Erythroblast (primary cell): Measurements from ENCODE around the gene RNASET2.
A peak's percentile ranks its signal among the peaks of the same experiment; 100 is the strongest.
"Not testable (repeated sequence)": the region's sequence is repeated elsewhere in the genome, so short reads cannot be mapped to it uniquely, and the experiment has no call there.

Experiments
- DNase-seq, 2 experiments: peaks; one replicate each; lab custom pipeline; 2025; lab: John Stamatoyannopoulos, UW
- GATA1 ChIP-seq: IDR thresholded peaks from 2 replicates; pipeline ENCODE4 v1.6.1; 2011; ENCODE audit warnings: low read depth, mild to moderate bottlenecking, control low read depth, low read length, moderate library complexity
- POLR2A ChIP-seq: IDR thresholded peaks from 2 replicates; pipeline ENCODE4 v1.6.1; 2011; ENCODE audit warnings: mild to moderate bottlenecking, low read length

RNASET2 gene

GRCh38 chr6:166949528-166950442 is 6.6 kb downstream of the RNASET2 start:
- TF ChIP-seq GATA1 (no peak), POLR2A (no peak)
- no peak for DNase-seq

GRCh38 chr6:166948724-166949123 is 7.6 kb downstream of the RNASET2 start:
- not testable (repeated sequence) for DNase-seq

- DNase-seq, result no peak
- TF ChIP-seq GATA1 (no peak), POLR2A (no peak)
These were observed 9.1 kb downstream of the RNASET2 start for GRCh38 chr6:166947251-166947650.

- DNase-seq, result no peak
- TF ChIP-seq GATA1 (no peak), POLR2A (no peak)
These were observed 10.2 kb downstream of the RNASET2 start for GRCh38 chr6:166946125-166946524.

GRCh38 chr6:166944666-166945256 is 11.6 kb downstream of the RNASET2 start:
- DNase-seq, result no peak
- no peak for TF ChIP-seq POLR2A
- TF ChIP-seq GATA1, result no peak

GRCh38 chr6:166942393-166943168 is 13.8 kb downstream of the RNASET2 start:
- no peak for TF ChIP-seq POLR2A
- no peak for TF ChIP-seq GATA1
- peak; percentile 78 to 81 for DNase-seq

- DNase-seq, result peak; percentile 8 to 70
- TF ChIP-seq POLR2A (no peak), GATA1 (no peak)
These were observed 15.7 kb downstream of the RNASET2 start for GRCh38 chr6:166940643-166941068.

- no peak for TF ChIP-seq GATA1
- TF ChIP-seq POLR2A, result no peak
- peak in 1 of 2 experiments; percentile 18 for DNase-seq
These were observed 16.5 kb downstream of the RNASET2 start for GRCh38 chr6:166939894-166940293.

- TF ChIP-seq GATA1, result no peak
- TF ChIP-seq POLR2A, result no peak
These were observed 17.0 kb downstream of the RNASET2 start for GRCh38 chr6:166939345-166939744.

GRCh38 chr6:166938704-166939103 is 17.6 kb downstream of the RNASET2 start:
- no peak for DNase-seq
- TF ChIP-seq GATA1 (no peak), POLR2A (no peak)

More at GRCh38 chr6:166939345-166939744, 17.0 kb downstream of the RNASET2 start:
- no peak for DNase-seq

- no peak for DNase-seq
- TF ChIP-seq GATA1 (no peak), POLR2A (no peak)
These were observed 18.2 kb downstream of the RNASET2 start for GRCh38 chr6:166938150-166938549.

- TF ChIP-seq POLR2A (no peak), GATA1 (no peak)
- no peak for DNase-seq
These were observed 18.6 kb downstream of the RNASET2 start for GRCh38 chr6:166937746-166938145.

- no peak for DNase-seq
- TF ChIP-seq GATA1, result no peak
These were observed 20.1 kb downstream of the RNASET2 start for GRCh38 chr6:166936079-166936787.

GRCh38 chr6:166935353-166935752 is 21.0 kb downstream of the RNASET2 start:
- peak; percentile 63 to 79 for DNase-seq
- TF ChIP-seq GATA1, result no peak
- TF ChIP-seq POLR2A, result no peak
